ENCODE measurements around the gene PKHD1.

PKHD1 gene

DNA sequence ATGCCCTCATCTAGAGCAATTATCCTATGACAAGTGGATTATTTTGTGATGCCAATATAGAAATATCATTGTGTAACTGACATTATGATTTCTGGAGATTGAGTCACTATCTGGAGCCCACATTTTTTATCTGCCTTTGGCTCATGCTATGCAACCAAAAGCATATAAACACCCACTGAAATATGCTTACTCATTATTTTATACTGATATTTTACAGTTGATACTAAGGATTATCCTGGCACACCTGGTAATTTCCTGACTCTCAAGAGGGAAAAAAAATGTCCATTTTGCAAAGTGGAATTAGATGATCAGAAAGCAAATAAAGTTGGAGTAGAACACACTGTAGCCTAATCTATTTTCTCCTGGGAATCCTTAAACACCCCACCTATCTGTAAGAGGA, 154.5 kb downstream of the PKHD1 start:
- Histone ChIP-seq H3K27ac (replicated peaks) (no peak overlapping the region), H3K4me3 (replicated peaks; ENCODE audit: insufficient read depth, low read length) (no peak overlapping the region), H3K27me3 (ENCODE audit: insufficient read depth, poor library complexity, severe bottlenecking) (no peaks in the 10 kb centered on the region)
- DNase-seq (ENCODE audit: low read depth in 1 of 2, low spot score in 1 of 2): no peak
- TF ChIP-seq REST (IDR thresholded peaks at IDR 0.05; ENCODE audit: insufficient replicate concordance, low read depth) (no peak), SPI1 (IDR thresholded peaks at IDR 0.05; ENCODE audit: borderline replicate concordance, low read depth) (no peak), POLR2AphosphoS5 (IDR thresholded peaks at IDR 0.05; ENCODE audit: low read depth) (no peak)
- TF ChIP-seq, protein P1, sequence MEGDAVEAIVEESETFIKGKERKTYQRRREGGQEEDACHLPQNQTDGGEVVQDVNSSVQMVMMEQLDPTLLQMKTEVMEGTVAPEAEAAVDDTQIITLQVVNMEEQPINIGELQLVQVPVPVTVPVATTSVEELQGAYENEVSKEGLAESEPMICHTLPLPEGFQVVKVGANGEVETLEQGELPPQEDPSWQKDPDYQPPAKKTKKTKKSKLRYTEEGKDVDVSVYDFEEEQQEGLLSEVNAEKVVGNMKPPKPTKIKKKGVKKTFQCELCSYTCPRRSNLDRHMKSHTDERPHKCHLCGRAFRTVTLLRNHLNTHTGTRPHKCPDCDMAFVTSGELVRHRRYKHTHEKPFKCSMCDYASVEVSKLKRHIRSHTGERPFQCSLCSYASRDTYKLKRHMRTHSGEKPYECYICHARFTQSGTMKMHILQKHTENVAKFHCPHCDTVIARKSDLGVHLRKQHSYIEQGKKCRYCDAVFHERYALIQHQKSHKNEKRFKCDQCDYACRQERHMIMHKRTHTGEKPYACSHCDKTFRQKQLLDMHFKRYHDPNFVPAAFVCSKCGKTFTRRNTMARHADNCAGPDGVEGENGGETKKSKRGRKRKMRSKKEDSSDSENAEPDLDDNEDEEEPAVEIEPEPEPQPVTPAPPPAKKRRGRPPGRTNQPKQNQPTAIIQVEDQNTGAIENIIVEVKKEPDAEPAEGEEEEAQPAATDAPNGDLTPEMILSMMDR (IDR thresholded peaks at IDR 0.05; ENCODE audit: insufficient read depth, low read length): no peak

- Histone ChIP-seq H3K27ac (replicated peaks) (no peak overlapping the region), H3K27me3 (ENCODE audit: insufficient read depth, poor library complexity, severe bottlenecking) (no peaks in the 10 kb centered on the region), H3K4me3 (replicated peaks; ENCODE audit: insufficient read depth, low read length) (no peak overlapping the region)
- TF ChIP-seq SPI1 (IDR thresholded peaks at IDR 0.05; ENCODE audit: borderline replicate concordance, low read depth): no peak
- TF ChIP-seq, protein P1 (IDR thresholded peaks at IDR 0.05; ENCODE audit: insufficient read depth, low read length): no peak
- TF ChIP-seq POLR2AphosphoS5 (IDR thresholded peaks at IDR 0.05; ENCODE audit: low read depth): no peak
- TF ChIP-seq GABPA (IDR thresholded peaks at IDR 0.05; ENCODE audit: low read depth): no peak
- TF ChIP-seq REST (IDR thresholded peaks at IDR 0.05; ENCODE audit: insufficient replicate concordance, low read depth): no peak
- DNase-seq (ENCODE audit: low read depth in 1 of 2, low spot score in 1 of 2): no peak
These were observed 156.8 kb downstream of the PKHD1 start for GRCh38 chr6:51930602-51931001.

- H3K27me3 ChIP-seq (ENCODE audit: insufficient read depth, poor library complexity, severe bottlenecking): no peaks in the 10 kb centered on the region
- no peak overlapping the region for H3K27ac ChIP-seq (replicated peaks)
- no peak for TF ChIP-seq SPI1 (IDR thresholded peaks at IDR 0.05; ENCODE audit: borderline replicate concordance, low read depth)
- no peak for TF ChIP-seq GABPA (IDR thresholded peaks at IDR 0.05; ENCODE audit: low read depth)
- TF ChIP-seq, protein P1 (IDR thresholded peaks at IDR 0.05; ENCODE audit: insufficient read depth, low read length): no peak
- TF ChIP-seq POLR2AphosphoS5 (IDR thresholded peaks at IDR 0.05; ENCODE audit: low read depth): no peak
- TF ChIP-seq REST (IDR thresholded peaks at IDR 0.05; ENCODE audit: insufficient replicate concordance, low read depth): no peak
- no peak for DNase-seq (ENCODE audit: low read depth in 1 of 2, low spot score in 1 of 2)
- H3K4me3 ChIP-seq (replicated peaks; ENCODE audit: insufficient read depth, low read length): no peak overlapping the region
These were observed 157.4 kb downstream of the PKHD1 start for GRCh38 chr6:51929934-51930574.

All from HL-60 (cell line).